GM21390 (cell line): ENCODE measurements around the gene CCDC112.

Source experiments
- ATAC-seq: cut with Tn5 transposase; IDR thresholded peaks from one replicate; pipeline ENCODE4 v1.9.1; 2021; ENCODE audit not compliant: unreplicated experiment

The CCDC112 gene, protein sequence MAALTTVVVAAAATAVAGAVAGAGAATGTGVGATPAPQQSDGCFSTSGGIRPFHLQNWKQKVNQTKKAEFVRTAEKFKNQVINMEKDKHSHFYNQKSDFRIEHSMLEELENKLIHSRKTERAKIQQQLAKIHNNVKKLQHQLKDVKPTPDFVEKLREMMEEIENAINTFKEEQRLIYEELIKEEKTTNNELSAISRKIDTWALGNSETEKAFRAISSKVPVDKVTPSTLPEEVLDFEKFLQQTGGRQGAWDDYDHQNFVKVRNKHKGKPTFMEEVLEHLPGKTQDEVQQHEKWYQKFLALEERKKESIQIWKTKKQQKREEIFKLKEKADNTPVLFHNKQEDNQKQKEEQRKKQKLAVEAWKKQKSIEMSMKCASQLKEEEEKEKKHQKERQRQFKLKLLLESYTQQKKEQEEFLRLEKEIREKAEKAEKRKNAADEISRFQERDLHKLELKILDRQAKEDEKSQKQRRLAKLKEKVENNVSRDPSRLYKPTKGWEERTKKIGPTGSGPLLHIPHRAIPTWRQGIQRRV

DNA sequence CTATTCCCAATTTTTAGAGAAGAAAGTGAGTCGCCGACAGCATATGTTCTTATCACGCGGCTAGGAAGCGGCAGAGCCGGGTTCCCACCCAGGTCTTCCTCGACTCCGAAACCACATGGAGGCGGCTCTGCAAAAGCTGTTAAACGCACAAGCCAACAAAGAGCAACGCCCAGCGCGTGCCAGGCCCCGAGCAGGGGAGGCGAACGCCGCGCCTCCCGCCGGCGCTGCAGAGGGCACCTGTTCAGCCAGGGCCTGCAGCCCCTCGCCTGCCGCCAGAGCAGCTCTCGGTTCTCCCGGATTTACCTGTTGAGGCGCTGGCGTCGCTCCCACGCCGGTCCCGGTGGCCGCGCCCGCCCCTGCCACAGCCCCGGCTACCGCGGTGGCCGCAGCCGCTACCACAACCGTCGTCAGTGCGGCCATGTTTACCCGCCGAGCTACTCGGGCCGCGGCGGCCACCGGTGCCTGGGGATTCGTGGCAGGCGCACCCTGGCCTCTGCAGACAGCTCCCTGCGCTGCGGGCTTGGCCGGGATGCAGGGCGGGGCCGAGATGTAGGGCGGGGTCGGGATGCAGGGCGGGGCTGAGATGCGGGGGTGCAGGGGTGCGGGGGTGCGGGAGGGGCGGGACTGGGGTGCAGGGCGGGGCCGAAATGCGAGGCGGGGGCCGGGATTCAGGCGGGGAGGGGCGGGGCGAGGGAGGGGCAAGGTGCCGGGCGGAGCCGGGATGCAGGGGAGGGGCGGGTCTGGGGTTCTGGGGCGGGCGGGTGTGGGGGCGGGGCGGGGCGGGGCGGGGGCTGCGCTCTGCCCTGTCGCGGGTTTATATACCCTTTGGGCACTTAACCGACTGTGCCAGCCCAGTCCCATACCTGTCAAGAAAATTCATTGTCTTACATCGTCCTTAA lies at the start of gene CCDC112:
CCDC112 (minus strand) TSS at position 531 of the 899 bp plus-strand sequence; CDS start at position 420, 111 bp downstream.
- ATAC-seq = peak; percentile 83

- no peak for ATAC-seq
Measured at GRCh38 chr5:115345344-115345743, 48.9 kb upstream of the CCDC112 start.

- ATAC-seq = no peak
Measured at GRCh38 chr5:115343855-115344254, 47.4 kb upstream of the CCDC112 start.

GRCh38 chr5:115342590-115343377 lies 46.3 kb upstream of the CCDC112 start:
- no peak for ATAC-seq

DNA sequence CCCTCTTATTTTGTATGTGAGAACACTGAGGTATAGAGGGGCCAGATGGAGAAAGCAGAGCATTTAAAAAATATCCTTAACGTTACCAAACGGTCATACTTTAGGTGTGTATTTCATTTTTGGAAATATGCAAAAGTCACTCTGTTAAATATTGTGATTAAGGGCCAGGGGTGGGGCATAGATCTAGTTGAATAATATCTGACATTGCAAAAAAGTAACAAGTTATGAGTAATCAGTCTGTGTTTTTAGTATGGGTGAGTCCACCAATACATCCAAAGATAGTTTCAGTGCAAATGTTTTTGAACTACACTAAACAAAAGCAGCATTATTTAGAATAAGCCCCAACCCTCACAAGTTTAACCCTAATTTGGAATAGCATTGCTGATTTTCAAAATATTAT lies 45.3 kb upstream of the CCDC112 start:
- ATAC-seq = no peak

- ATAC-seq = no peak
Measured at GRCh38 chr5:115338851-115339250, 42.4 kb upstream of the CCDC112 start.

GRCh38 chr5:115337882-115338281 lies 41.4 kb upstream of the CCDC112 start:
- ATAC-seq = no peak

DNA sequence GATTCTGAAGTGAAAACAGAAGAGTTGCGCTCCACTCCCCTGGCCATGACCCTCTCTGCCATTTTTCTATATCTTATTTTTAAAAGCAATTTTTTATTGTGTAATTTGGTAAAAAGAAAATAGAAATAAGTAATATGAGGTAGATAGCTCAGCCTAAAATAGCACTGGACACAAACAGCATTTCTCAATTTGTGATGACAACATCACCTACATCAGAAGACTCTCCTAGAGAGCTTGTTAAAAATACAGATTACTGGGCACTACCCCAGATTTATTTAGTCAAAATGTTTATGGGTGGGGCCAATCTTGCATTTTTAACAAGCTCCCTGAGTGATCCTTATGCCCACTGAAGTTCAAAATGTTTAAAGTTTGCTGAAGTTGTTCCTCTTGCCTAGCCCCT lies 40.5 kb upstream of the CCDC112 start:
- no peak for ATAC-seq

DNA sequence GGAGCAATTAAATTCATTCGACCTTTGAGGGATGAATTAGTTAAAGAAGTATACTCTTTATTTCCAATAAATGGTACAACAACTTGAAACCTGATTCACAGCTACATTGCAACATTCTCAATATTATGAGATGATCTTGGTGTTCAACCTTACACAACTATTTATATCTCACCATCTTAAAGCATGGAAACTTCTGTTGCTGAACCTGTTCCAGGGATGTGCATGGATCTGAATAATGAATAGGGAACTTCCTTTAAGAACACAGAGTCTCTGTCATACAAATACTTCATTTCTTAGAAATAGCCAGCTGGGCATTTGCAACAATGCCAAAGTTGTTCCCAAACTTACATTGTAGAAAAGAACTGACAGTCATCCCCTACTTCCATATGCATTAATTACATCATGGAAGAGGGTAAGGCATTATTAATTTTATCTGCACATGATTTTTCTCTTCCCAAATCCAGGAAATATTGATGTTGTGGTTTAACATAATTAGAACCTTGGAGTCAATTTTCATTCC lies 39.8 kb upstream of the CCDC112 start:
- no peak for ATAC-seq

DNA sequence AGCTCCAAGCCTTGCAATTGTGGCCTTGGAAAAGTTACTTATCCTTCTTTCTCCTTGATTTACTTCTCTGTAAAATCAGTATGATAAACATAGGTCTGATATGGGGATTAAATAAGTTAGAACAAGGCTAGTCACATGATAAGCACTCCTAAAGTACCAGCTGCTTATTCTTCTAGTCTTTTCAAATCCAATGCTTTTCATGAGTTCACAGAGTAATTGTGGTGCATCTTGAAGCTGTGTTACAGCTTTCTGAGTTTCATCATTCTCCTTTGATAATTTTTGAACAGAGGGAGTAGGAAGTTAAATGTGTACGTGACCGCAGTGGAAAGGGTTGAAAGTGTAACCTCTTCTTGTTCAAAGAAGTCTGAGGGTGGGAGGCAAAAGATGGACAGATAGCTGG lies 38.8 kb upstream of the CCDC112 start:
- no peak for ATAC-seq

DNA sequence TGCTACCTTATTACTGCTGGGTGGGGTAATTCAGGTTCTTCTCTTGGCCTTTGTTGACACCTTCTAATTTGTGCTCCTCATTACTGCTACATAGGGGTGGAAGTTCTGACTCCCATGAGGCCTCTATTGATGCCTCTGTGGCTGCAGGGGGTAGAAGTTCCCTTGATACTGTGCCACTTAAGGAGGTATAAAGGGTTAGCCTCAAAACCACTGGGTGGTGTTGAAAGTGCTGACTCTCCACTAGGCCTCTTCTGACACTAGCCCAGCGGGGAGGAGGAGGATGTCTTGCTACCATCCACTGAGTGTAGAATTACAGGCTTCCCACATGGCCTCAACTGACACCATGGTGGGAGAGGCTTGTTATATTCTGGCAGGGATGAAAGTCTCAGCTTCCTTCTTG lies 36.7 kb upstream of the CCDC112 start:
- ATAC-seq = peak; percentile 52

DNA sequence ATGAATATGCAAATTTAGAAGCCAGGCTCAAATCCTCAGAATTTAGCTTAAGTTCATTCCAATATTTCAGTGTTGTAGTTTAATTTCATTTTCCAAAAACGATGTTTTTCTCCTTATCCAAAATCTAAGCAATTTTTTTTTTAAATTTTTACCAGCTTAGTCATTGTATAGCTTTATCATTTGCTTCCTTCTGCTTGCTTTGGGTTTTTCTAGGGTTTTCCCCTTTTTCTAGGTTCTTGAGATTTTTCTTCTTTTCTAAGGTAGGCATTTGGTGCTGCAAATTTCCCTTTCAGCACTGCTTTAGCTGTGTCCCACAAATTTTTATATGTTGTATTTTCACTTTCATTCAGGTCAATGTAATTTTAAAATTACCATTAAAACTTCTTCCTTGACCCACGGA lies 34.4 kb upstream of the CCDC112 start:
- no peak for ATAC-seq

GRCh38 chr5:115329475-115329874 lies 33.0 kb upstream of the CCDC112 start:
- ATAC-seq = no peak

- peak; percentile 51 for ATAC-seq
Measured at GRCh38 chr5:115328617-115329274, 32.3 kb upstream of the CCDC112 start.

DNA sequence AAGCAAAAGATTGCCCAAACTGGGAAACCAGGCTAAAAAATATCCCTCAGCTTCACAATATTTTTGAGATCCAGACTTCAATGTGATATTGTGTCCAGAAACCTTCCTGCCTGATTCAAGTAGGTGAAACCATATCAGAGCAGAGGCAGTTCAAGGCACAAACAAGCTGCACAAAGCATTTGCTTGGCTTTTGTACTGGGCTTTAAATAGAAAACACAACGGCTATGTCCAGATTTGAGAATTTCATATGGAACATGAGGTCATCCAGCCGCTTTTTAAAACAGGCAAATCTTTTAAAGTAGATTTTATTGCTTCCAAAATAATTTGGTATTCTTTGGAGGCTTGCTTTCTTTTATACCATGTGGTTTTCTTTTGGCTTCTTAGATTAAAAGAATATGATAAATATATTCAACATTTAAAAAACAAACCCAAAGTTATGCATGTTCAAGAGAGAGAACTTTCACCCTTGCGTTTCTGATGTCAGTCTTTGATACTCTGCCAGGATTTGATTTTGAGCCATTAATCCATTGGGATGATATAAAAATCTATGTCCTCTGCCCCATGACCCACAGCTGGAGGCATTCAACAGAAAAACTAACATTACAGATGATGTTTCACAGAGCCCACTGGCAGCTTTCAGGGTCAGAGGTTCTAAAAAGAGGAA lies 29.0 kb upstream of the CCDC112 start:
- no peak for ATAC-seq

- no peak for ATAC-seq
Measured at GRCh38 chr5:115324021-115324420, 27.6 kb upstream of the CCDC112 start.

- no peak for ATAC-seq
Measured at GRCh38 chr5:115322729-115323128, 26.3 kb upstream of the CCDC112 start.

GRCh38 chr5:115321309-115321708 lies 24.9 kb upstream of the CCDC112 start:
- no peak for ATAC-seq

GRCh38 chr5:115320515-115320914 lies 24.1 kb upstream of the CCDC112 start:
- ATAC-seq = no peak

GRCh38 chr5:115320006-115320405 lies 23.6 kb upstream of the CCDC112 start:
- ATAC-seq = no peak
